Smooth muscle cell (in vitro differentiated cells): ENCODE results near the gene EXD2. TPM values are rescaled to one million over a fixed set of nuclear protein-coding genes. Genes with fewer than 3 reads are reported as not detected.

Experiments used
- DNase-seq: peaks from one replicate; lab custom pipeline; 2025; ENCODE audit not compliant: unreplicated experiment; lab: John Stamatoyannopoulos, UW
- H2AFZ ChIP-seq: fragments of 200-600 bp; sonication (generic); 2 replicates; pipeline ENCODE4 v1.6.0; 2016; ENCODE audit warnings: antibody characterized with exemption, low read depth, mild to moderate bottlenecking
- H3F3A ChIP-seq: fragments of 200-600 bp; sonication (generic); 2 replicates; pipeline ENCODE4 v1.6.0; 2017; ENCODE audit warnings: antibody characterized with exemption, low read depth
- H3K27ac ChIP-seq: fragments of 200-600 bp; sonication (generic); 2 replicates; pipeline ENCODE4 v1.5.1; 2016; ENCODE audit warnings: low read depth, mild to moderate bottlenecking
- H3K27me3 ChIP-seq: fragments of 200-600 bp; sonication (generic); 2 replicates; pipeline ENCODE4 v1.6.1; 2016; ENCODE audit warnings: low read depth, mild to moderate bottlenecking
- H3K36me3 ChIP-seq: fragments of 200-600 bp; sonication (generic); 2 replicates; pipeline ENCODE4 v1.5.1; 2016; ENCODE audit warnings: low read depth
- H3K4me1 ChIP-seq: fragments of 200-600 bp; sonication (generic); 2 replicates; pipeline ENCODE4 v1.5.1; 2016; ENCODE audit warnings: low read depth
- H3K4me2 ChIP-seq: fragments of 200-600 bp; sonication (generic); 2 replicates; pipeline ENCODE4 v1.6.0; 2016; ENCODE audit warnings: mild to moderate bottlenecking
- H3K4me3 ChIP-seq: fragments of 200-600 bp; sonication (generic); 2 replicates; pipeline ENCODE4 v1.5.1; 2016; ENCODE audit warnings: mild to moderate bottlenecking
- H3K79me2 ChIP-seq: fragments of 200-600 bp; sonication (generic); 2 replicates; pipeline ENCODE4 v1.6.0; 2016; ENCODE audit warnings: low read depth, mild to moderate bottlenecking
- H3K9ac ChIP-seq: fragments of 200-600 bp; sonication (generic); 2 replicates; pipeline ENCODE4 v1.6.0; 2016; ENCODE audit warnings: low read depth
- H3K9me3 ChIP-seq: fragments of 200-600 bp; sonication (generic); replicated peaks from 2 replicates; pipeline ENCODE4 v1.5.1; 2016; ENCODE audit warnings: low read depth
- H4K20me1 ChIP-seq: fragments of 200-600 bp; sonication (generic); 2 replicates; pipeline ENCODE4 v1.6.0; 2016; ENCODE audit warnings: low read depth
- CTCF ChIP-seq: fragments of 200-600 bp; sonication (generic); IDR thresholded peaks from 2 replicates; pipeline ENCODE4 v1.5.1; 2017; ENCODE audit warnings: borderline replicate concordance, mild to moderate bottlenecking, antibody characterized with exemption; ENCODE audit not compliant: insufficient read depth, poor library complexity, severe bottlenecking
- WGBS: methylation state at CpG from one replicate; pipeline ENCODE4 v1.1.7; 2016; ENCODE audit warnings: low lambda C conversion rate; 5-methylcytosine and 5-hydroxymethylcytosine counted together
- polyA plus RNA-seq: library from polyadenylated mRNA; unstranded; fragments of >200 nt; fragmentation: Nextera tagmentation; extraction: Ambion mirVana; gene quantifications from 2 replicates; pipeline ENCODE4 v1.2.1, GENCODE V29; 2016
- small RNA-seq: library from RNA; depleted of rRNA; stranded (forward); fragments of <200 nt; gene quantifications from one replicate; pipeline ENCODE3, GENCODE V24; 2014
- total RNA-seq: library from RNA; depleted of rRNA; stranded (reverse); fragments of >200 nt; gene quantifications from 2 replicates; pipeline ENCODE4 v1.2.3, GENCODE V29; 2014

Gene EXD2
- total and polyA plus RNA-seq, 2 experiments from 2014 or later: 12.0 to 12.5 TPM

- no peak overlapping the region for H2AFZ ChIP-seq
- WGBS: 69% methylated on average over 5 of the region's 5 CpGs
- no peaks in the 10 kb centered on the region for H3K9me3 ChIP-seq
- TF ChIP-seq CTCF: no peak
- no peaks in the 10 kb centered on the region for H3F3A ChIP-seq
- no peaks in the 10 kb centered on the region for H3K79me2 ChIP-seq
- no peak overlapping the region for H3K4me3 ChIP-seq
- no peaks in the 10 kb centered on the region for H4K20me1 ChIP-seq
- H3K36me3 ChIP-seq: no peaks in the 10 kb centered on the region
- no peak for DNase-seq
- no peaks in the 10 kb centered on the region for H3K4me1 ChIP-seq
- no peaks in the 10 kb centered on the region for H3K27me3 ChIP-seq
- no peak overlapping the region for H3K27ac ChIP-seq
- H3K4me2 ChIP-seq: no peak overlapping the region
- H3K9ac ChIP-seq: no peak overlapping the region
These were observed 100.7 kb downstream of the EXD2 start for GRCh38 chr14:69291891-69292561.

Small RNA genes within 50 kb of the gene (small RNA-seq; reads per million reads assigned to genes)
- gene RF00019: not detected

Other genes starting within 250 kb of the EXD2 start
- 361 and 422 TPM in 2 replicates for gene ACTN1, start 212.2 kb upstream of the EXD2 start, total RNA-seq
- 741 and 806 TPM in 2 replicates for gene ACTN1, start 212.2 kb upstream of the EXD2 start, polyA plus RNA-seq
- gene DCAF5, start 38.4 kb upstream of the EXD2 start, total RNA-seq: 22.2 and 23.0 TPM in 2 replicates
- gene DCAF5, start 38.4 kb upstream of the EXD2 start, polyA plus RNA-seq: 45.4 and 47.4 TPM in 2 replicates
- 0.04 and 4.7 TPM in 2 replicates for gene GALNT16, start 68.7 kb downstream of the EXD2 start, total RNA-seq
- gene GALNT16, start 68.7 kb downstream of the EXD2 start, polyA plus RNA-seq: 0.54 and 0.58 TPM in 2 replicates
- 109 and 118 TPM in 2 replicates for gene ERH, start 206.8 kb downstream of the EXD2 start, total RNA-seq
- gene ERH, start 206.8 kb downstream of the EXD2 start, polyA plus RNA-seq: 184 and 208 TPM in 2 replicates
- 106 and 110 TPM in 2 replicates for gene SLC39A9, start 207.2 kb downstream of the EXD2 start, total RNA-seq
- 39.9 and 42.8 TPM in 2 replicates for gene SLC39A9, start 207.2 kb downstream of the EXD2 start, polyA plus RNA-seq